D721Med (cell line): ENCODE measurements around the gene HPS1.

ENCODE experiments used
- DNase-seq: peaks from one replicate; pipeline ENCODE4 v3.0.0; 2011; ENCODE audit warnings: low spot score; ENCODE audit not compliant: insufficient read length
- FAIRE-seq: peaks from 2 replicates; lab custom pipeline; 2011; peaks lifted over from hg19 to GRCh38; lab: Jason Lieb, UNC
- CTCF ChIP-seq: IDR thresholded peaks from 2 replicates; pipeline ENCODE4 v1.5.1; 2012; ENCODE audit warnings: mild to moderate bottlenecking, control low read depth; ENCODE audit not compliant: insufficient read depth; ENCODE audit errors: missing control alignments

HPS1 gene

GRCh38 chr10:98472196-98472595, 25.5 kb upstream of the HPS1 start:
- FAIRE-seq (no peak), DNase-seq (no peak)
- no peak for TF ChIP-seq CTCF

GRCh38 chr10:98470850-98471249, 24.1 kb upstream of the HPS1 start:
- no peak for FAIRE-seq
- no peak for TF ChIP-seq CTCF
- no peak for DNase-seq

GRCh38 chr10:98469001-98469931, 22.5 kb upstream of the HPS1 start:
- TF ChIP-seq CTCF: no peak
- DNase-seq: no peak
- FAIRE-seq: no peak

- FAIRE-seq (no peak), DNase-seq (peak; percentile 51)
- peak; percentile 89 for TF ChIP-seq CTCF
Measured at GRCh38 chr10:98467506-98468318, 21.0 kb upstream of the HPS1 start.

- no peak for TF ChIP-seq CTCF
- no peak for FAIRE-seq
- no peak for DNase-seq
Measured at GRCh38 chr10:98466861-98467505, 20.2 kb upstream of the HPS1 start.

GRCh38 chr10:98465866-98466265, 19.1 kb upstream of the HPS1 start:
- no peak for TF ChIP-seq CTCF
- DNase-seq (no peak), FAIRE-seq (no peak)
